GM23248 (cell line): ENCODE data around the gene LARP4B.

Experiments
- EZH2 ChIP-seq: fragments of 200-600 bp; sonication (generic); IDR thresholded peaks from 2 replicates; pipeline ENCODE4 v1.6.1; 2018; ENCODE audit warnings: antibody characterized with exemption, mild to moderate bottlenecking; ENCODE audit not compliant: insufficient read depth, poor library complexity, severe bottlenecking
- EZH2phosphoT487 ChIP-seq: fragments of 200-600 bp; sonication (generic); IDR thresholded peaks from 2 replicates; pipeline ENCODE4 v1.6.1; 2018; ENCODE audit warnings: antibody characterized with exemption, moderate library complexity, mild to moderate bottlenecking, low read depth; ENCODE audit not compliant: insufficient read depth

- TF ChIP-seq EZH2 (no peak), EZH2phosphoT487 (no peak)
Observed at GRCh38 chr10:843703-844102, 87.8 kb downstream of the LARP4B start.
